ENCODE data around the gene DSCAML1. TPM values are rescaled to one million over a fixed set of nuclear protein-coding genes. Genes with fewer than 3 reads are reported as not detected.
A peak's percentile ranks its signal among the peaks of the same experiment; 100 is the strongest.

Gene DSCAML1
- total RNA-seq, 1 experiment from 2014 or later = 0.90 TPM

GRCh38 chr11:117684111-117684510 lies 112.9 kb downstream of the DSCAML1 start:
- TF ChIP-seq ATF3 (CRISPR knock-in tag; conservative IDR thresholded peaks at IDR 0.05) (no peak), ATF1 (CRISPR knock-in tag; IDR thresholded peaks at IDR 0.05) (no peak), FOXJ3 (CRISPR knock-in tag; IDR thresholded peaks at IDR 0.05; ENCODE audit: borderline replicate concordance) (no peak), ESRRA (CRISPR knock-in tag; IDR thresholded peaks at IDR 0.05; ENCODE audit: borderline replicate concordance) (no peak)
- Mint-ChIP-seq H3K27me3 (ENCODE audit: low read depth) (peaks cover 4% of the 10 kb centered on the region), H3K27ac (no peak overlapping the region), H3K9me3 (no peaks in the 10 kb centered on the region), H3K36me3 (no peaks in the 10 kb centered on the region), H3K4me3 (no peak overlapping the region), H3K4me1 (peaks cover 37% of the 10 kb centered on the region)
- ATAC-seq = no peak
- ChIA-PET POLR2A (no interaction called here), CTCF (no interaction called here)
- no peak for DNase-seq (ENCODE audit: low spot score)

- CTCF ChIA-PET = interaction anchor here (2.3 kb wide), 1 partner anchor 255 kb away, joined by 6 read pairs; no protein-coding TSS in a partner anchor
- no peaks in the 10 kb centered on the region for H3K36me3 Mint-ChIP-seq
- POLR2A ChIA-PET = no interaction called here
- H3K4me3 Mint-ChIP-seq = no peak overlapping the region
- H3K27ac Mint-ChIP-seq = no peak overlapping the region
- no peak for DNase-seq (ENCODE audit: low spot score)
- peaks cover 4% of the 10 kb centered on the region for H3K27me3 Mint-ChIP-seq (ENCODE audit: low read depth)
- no peak for TF ChIP-seq E2F5 (CRISPR knock-in tag; IDR thresholded peaks at IDR 0.05)
- TF ChIP-seq NFE2L1 (CRISPR knock-in tag; IDR thresholded peaks at IDR 0.05) = no peak
- TF ChIP-seq ATF3 (CRISPR knock-in tag; conservative IDR thresholded peaks at IDR 0.05) = no peak
- no peak for TF ChIP-seq ETV6 (CRISPR knock-in tag; IDR thresholded peaks at IDR 0.05)
- TF ChIP-seq GRHL2 (CRISPR knock-in tag; IDR thresholded peaks at IDR 0.05; ENCODE audit: insufficient replicate concordance, severe bottlenecking) = no peak
- no peak for TF ChIP-seq CDX4 (CRISPR knock-in tag; IDR thresholded peaks at IDR 0.05; ENCODE audit: borderline replicate concordance)
- no peak for TF ChIP-seq FOXJ3 (CRISPR knock-in tag; IDR thresholded peaks at IDR 0.05; ENCODE audit: borderline replicate concordance)
- no peak for TF ChIP-seq GTF2I (CRISPR knock-in tag; conservative IDR thresholded peaks at IDR 0.05)
- no peak for TF ChIP-seq ZNF121 (CRISPR knock-in tag; IDR thresholded peaks at IDR 0.05)
- no peak for TF ChIP-seq JAZF1 (CRISPR knock-in tag; IDR thresholded peaks at IDR 0.05)
- no peak for TF ChIP-seq PREB (CRISPR knock-in tag; IDR thresholded peaks at IDR 0.05; ENCODE audit: borderline replicate concordance)
- no peak for TF ChIP-seq ESRRA (CRISPR knock-in tag; IDR thresholded peaks at IDR 0.05; ENCODE audit: borderline replicate concordance)
- no peak for TF ChIP-seq IRF2 (CRISPR knock-in tag; IDR thresholded peaks at IDR 0.05; ENCODE audit: borderline replicate concordance, low read depth)
- H3K9me3 Mint-ChIP-seq = no peaks in the 10 kb centered on the region
- ATAC-seq = no peak
- H3K4me1 Mint-ChIP-seq = peaks cover 42% of the 10 kb centered on the region
Measured at GRCh38 chr11:117681438-117681837, 115.6 kb downstream of the DSCAML1 start.

- no peak overlapping the region for H3K27ac Mint-ChIP-seq
- ChIA-PET CTCF (interaction anchor here (0.8 to 1.6 kb wide), 6 partner anchors 24 to 253 kb away, joined by 3 to 5 read pairs (median 3); no protein-coding TSS in a partner anchor), POLR2A (no interaction called here)
- no peak overlapping the region for H3K4me3 Mint-ChIP-seq
- no peaks in the 10 kb centered on the region for H3K9me3 Mint-ChIP-seq
- peak; percentile 66 for ATAC-seq
- TF ChIP-seq HMGA2 (CRISPR knock-in tag; IDR thresholded peaks at IDR 0.05) (no peak), ZBTB43 (CRISPR knock-in tag; IDR thresholded peaks at IDR 0.05) (no peak), ZNF416 (CRISPR knock-in tag; IDR thresholded peaks at IDR 0.05) (no peak), ZNF423 (CRISPR knock-in tag; IDR thresholded peaks at IDR 0.05) (peak; percentile 68), EMX1 (CRISPR knock-in tag; IDR thresholded peaks at IDR 0.05) (no peak)
- no peaks in the 10 kb centered on the region for H3K36me3 Mint-ChIP-seq
- no peak for DNase-seq (ENCODE audit: low spot score)
- peaks cover 7% of the 10 kb centered on the region for H3K27me3 Mint-ChIP-seq (ENCODE audit: low read depth)
- peaks cover 42% of the 10 kb centered on the region for H3K4me1 Mint-ChIP-seq
Measured at GRCh38 chr11:117679461-117679860, 117.6 kb downstream of the DSCAML1 start.
